Thyroid gland (tissue), 4 donors: Measurements from ENCODE around the gene ATXN2L. TPM values are rescaled to one million over a fixed set of nuclear protein-coding genes. Genes with fewer than 3 reads are reported as not detected.

ENCODE experiments used
- DNase-seq, 2 donors: peaks; one replicate each; pipeline ENCODE4 v3.0.0-alpha.2; 2019
- H3K27ac ChIP-seq, 3 donors: fragments of 200-600 bp; sonication (generic); 1 replicate in 2 of 3; 2 replicates in 1 of 3; pipeline ENCODE4 v1.5.1; 2016 to 2019; ENCODE audit warnings: mild to moderate bottlenecking in 1 of 3, moderate library complexity in 1 of 3
- H3K27me3 ChIP-seq: fragments of 200-600 bp; sonication (generic); one replicate; pipeline ENCODE4 v1.5.1; 2019
- H3K36me3 ChIP-seq, 2 donors: fragments of 200-600 bp; sonication (generic); one replicate each; pipeline ENCODE4 v1.5.1; 2016 to 2019
- H3K4me1 ChIP-seq, 2 donors: fragments of 200-600 bp; sonication (generic); one replicate each; pipeline ENCODE4 v1.5.1; 2017 to 2019
- H3K4me3 ChIP-seq, 3 donors: fragments of 200-600 bp; sonication (generic); replicated peaks in 1 of 3; 1 replicate in 2 of 3; 2 replicates in 1 of 3; pipeline ENCODE4 v1.5.1; 2016; ENCODE audit warnings: mild to moderate bottlenecking in 1 of 3
- H3K9me3 ChIP-seq: fragments of 200-600 bp; sonication (generic); one replicate; pipeline ENCODE4 v1.5.1; 2017
- CTCF ChIP-seq, 6 experiments: fragments of 200-600 bp in 3 of 6; fragments of 450-650 bp in 3 of 6; sonication (generic) in 3 of 6; IDR thresholded peaks; one replicate each; pipeline ENCODE4 v1.5.1; 2016 to 2019; ENCODE audit warnings: antibody characterized with exemption in 6 of 6, mild to moderate bottlenecking in 2 of 6, inconsistent platforms in 1 of 6, moderate library complexity in 1 of 6
- POLR2A ChIP-seq, 2 donors: fragments of 450-650 bp; IDR thresholded peaks; one replicate each; pipeline ENCODE4 v1.6.1; 2017; ENCODE audit warnings: antibody characterized with exemption in 2 of 2, mild to moderate bottlenecking in 2 of 2, moderate library complexity in 1 of 2
- WGBS, 2 donors: methylation state at CpG; one replicate each; pipeline ENCODE4 v1.1.5; 2017; 5-methylcytosine and 5-hydroxymethylcytosine counted together
- intact Hi-C: fragments of 100-400 bp; cut with DNase I; formaldehyde crosslinking; loops from one replicate; pipeline ENCODE4 v1.15.1; 2023
- total RNA-seq, 4 donors: library from RNA; depleted of rRNA; stranded (reverse); fragments of >200 nt; gene quantifications; one replicate each; pipeline ENCODE4 v1.2.3, GENCODE V29; 2016

The ATXN2L gene
- total RNA-seq, 4 donors from 2014 or later = 49.3 to 78.7 (median 62.0) TPM

GRCh38 chr16:28839004-28839639, 16.3 kb downstream of the ATXN2L start:
- no peak overlapping the region for H3K4me3 ChIP-seq
- intact Hi-C loops = no loop called here
- WGBS, 2 donors = 97% methylated on average over 14 of the region's 14 CpGs
- H3K27ac ChIP-seq = no peak overlapping the region
- DNase-seq = no peak
- no peak for TF ChIP-seq CTCF (IDR thresholded peaks at IDR 0.05)
- TF ChIP-seq POLR2A (IDR thresholded peaks at IDR 0.05) = no peak
- no peaks in the 10 kb centered on the region for H3K9me3 ChIP-seq
- H3K4me1 ChIP-seq = no peaks in the 10 kb centered on the region
- H3K36me3 ChIP-seq = peaks cover 56 to 61% of the 10 kb centered on the region in 2 donors
- no peaks in the 10 kb centered on the region for H3K27me3 ChIP-seq

DNA sequence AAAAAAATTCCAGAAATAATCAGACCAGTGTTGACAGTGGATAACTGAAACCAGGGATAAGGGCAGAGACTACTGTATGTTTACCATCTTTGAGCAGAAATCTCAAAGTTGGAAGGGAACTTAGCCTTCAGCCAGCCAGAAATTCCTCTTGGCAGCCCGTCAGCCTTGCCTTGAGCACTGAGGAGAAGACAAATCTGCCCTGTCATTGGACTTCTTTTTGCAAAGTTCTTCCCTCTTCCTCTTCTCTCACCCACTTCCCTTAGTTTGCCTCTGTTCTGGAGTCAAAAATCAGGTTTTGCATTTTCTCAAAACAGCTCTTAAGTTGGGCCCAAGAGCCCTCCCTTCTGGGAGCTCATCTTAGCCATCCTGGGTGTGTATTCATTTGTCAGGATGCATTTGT, 17.1 kb downstream of the ATXN2L start:
- intact Hi-C loops = no loop called here
- DNase-seq = no peak
- H3K36me3 ChIP-seq = peaks cover 54 to 61% of the 10 kb centered on the region in 2 donors
- no peak for TF ChIP-seq POLR2A (IDR thresholded peaks at IDR 0.05)
- TF ChIP-seq CTCF (IDR thresholded peaks at IDR 0.05) = no peak
- H3K4me1 ChIP-seq = peaks cover 0 to 1% of the 10 kb centered on the region in 2 donors
- WGBS, 2 donors = 64 to 77% methylated on average over 1 of the region's 1 CpG
- H3K4me3 ChIP-seq = no peak overlapping the region
- no peak overlapping the region for H3K27ac ChIP-seq
- no peaks in the 10 kb centered on the region for H3K27me3 ChIP-seq
- no peaks in the 10 kb centered on the region for H3K9me3 ChIP-seq

GRCh38 chr16:28842696-28843095, 19.9 kb downstream of the ATXN2L start:
- Histone ChIP-seq H3K9me3 (no peaks in the 10 kb centered on the region), H3K27ac (no peak overlapping the region), H3K4me1 (peaks cover 14 to 17% of the 10 kb centered on the region in 2 donors), H3K36me3 (peaks cover 28 to 33% of the 10 kb centered on the region in 2 donors), H3K4me3 (no peak overlapping the region), H3K27me3 (no peaks in the 10 kb centered on the region)
- TF ChIP-seq POLR2A (IDR thresholded peaks at IDR 0.05) (no peak), CTCF (IDR thresholded peaks at IDR 0.05) (no peak)
- intact Hi-C loops = no loop called here
- WGBS, 2 donors = 90 to 94% methylated on average over 6 to 7 of the region's 7 CpGs
- no peak for DNase-seq

DNA sequence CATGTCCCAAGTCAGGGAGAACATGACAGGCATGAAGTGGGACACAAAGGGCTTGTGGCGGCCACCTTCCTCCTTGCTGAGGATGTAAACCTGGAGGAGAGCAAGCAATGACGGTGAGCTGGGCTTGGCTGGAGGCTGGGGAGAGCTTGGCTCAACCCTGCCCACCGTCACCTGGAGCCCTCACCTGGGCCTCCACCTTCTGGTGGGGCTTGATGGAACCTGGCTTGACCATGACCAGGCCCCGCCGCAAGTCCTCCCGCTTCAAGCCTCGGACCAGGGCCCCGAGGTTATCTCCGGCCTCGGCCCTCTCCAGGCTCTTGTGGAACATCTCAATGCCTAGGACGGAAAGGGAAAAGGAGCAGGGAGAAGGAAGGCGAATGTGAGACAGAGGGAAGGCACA, 21.0 kb downstream of the ATXN2L start:
- intact Hi-C loops = no loop called here
- Histone ChIP-seq H3K4me1 (peaks cover 14 to 17% of the 10 kb centered on the region in 2 donors), H3K27ac (no peak overlapping the region), H3K9me3 (no peaks in the 10 kb centered on the region), H3K36me3 (peaks cover 28% of the 10 kb centered on the region in 2 donors), H3K4me3 (no peak overlapping the region), H3K27me3 (no peaks in the 10 kb centered on the region)
- no peak for TF ChIP-seq CTCF (IDR thresholded peaks at IDR 0.05)
- no peak for TF ChIP-seq POLR2A (IDR thresholded peaks at IDR 0.05)
- no peak for DNase-seq
- 94% methylated on average over 11 to 12 of the region's 12 CpGs for WGBS, 2 donors

GRCh38 chr16:28844226-28844885, 21.6 kb downstream of the ATXN2L start:
- Histone ChIP-seq H3K36me3 (peaks cover 28% of the 10 kb centered on the region in 2 donors), H3K27me3 (no peaks in the 10 kb centered on the region), H3K27ac (no peak overlapping the region), H3K4me3 (no peak overlapping the region), H3K9me3 (no peaks in the 10 kb centered on the region), H3K4me1 (peaks cover 14 to 17% of the 10 kb centered on the region in 2 donors)
- TF ChIP-seq CTCF (IDR thresholded peaks at IDR 0.05) (no peak), POLR2A (IDR thresholded peaks at IDR 0.05) (no peak)
- DNase-seq = no peak
- intact Hi-C loops = no loop called here
- WGBS, 2 donors = 91% methylated on average over 14 to 16 of the region's 19 CpGs
